ENCODE measurements around the gene HOXC12.
A peak's percentile ranks its signal among the peaks of the same experiment; 100 is the strongest.

The HOXC12 gene

DNA sequence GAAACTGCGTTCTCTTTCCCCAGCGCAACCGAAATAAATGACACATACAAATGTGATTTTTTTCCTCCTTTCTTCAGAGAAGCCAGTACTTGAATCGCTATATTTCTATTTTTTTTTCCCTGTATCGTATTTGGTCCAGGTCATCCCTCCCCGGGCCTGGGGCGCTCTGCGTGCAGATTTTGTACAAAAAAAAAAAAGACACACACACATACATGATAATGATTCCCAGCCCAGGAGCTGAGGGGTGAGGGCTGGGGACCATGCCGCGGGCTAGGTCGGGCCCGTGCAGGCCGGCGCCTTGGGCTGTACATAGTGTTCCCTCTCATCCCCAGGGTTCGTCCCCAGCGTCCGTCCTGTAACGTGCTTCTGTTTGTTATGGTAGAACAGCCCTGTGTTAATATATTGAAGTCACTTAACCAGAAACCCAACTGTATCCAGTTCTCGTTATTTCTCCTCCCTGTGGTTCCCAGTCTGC, 48.2 kb downstream of the HOXC12 start:
- H3K27ac ChIP-seq (ENCODE audit: low read length): no peak overlapping the region
- no peaks in the 10 kb centered on the region for H3K9me3 ChIP-seq (ENCODE audit: insufficient read depth, low read length)
- no peak overlapping the region for H3K4me3 ChIP-seq (ENCODE audit: low read length)
- no peaks in the 10 kb centered on the region for H3K79me2 ChIP-seq (ENCODE audit: low read length)
- peaks cover 23% of the 10 kb centered on the region for H3K4me1 ChIP-seq (ENCODE audit: low read length)
- no peaks in the 10 kb centered on the region for H4K20me1 ChIP-seq (ENCODE audit: insufficient read depth, low read length)
- no peak overlapping the region for H3K9ac ChIP-seq (ENCODE audit: low read length)
- peaks cover 22% of the 10 kb centered on the region for H3K27me3 ChIP-seq (ENCODE audit: low read depth, low read length)
- TF ChIP-seq, protein P1, sequence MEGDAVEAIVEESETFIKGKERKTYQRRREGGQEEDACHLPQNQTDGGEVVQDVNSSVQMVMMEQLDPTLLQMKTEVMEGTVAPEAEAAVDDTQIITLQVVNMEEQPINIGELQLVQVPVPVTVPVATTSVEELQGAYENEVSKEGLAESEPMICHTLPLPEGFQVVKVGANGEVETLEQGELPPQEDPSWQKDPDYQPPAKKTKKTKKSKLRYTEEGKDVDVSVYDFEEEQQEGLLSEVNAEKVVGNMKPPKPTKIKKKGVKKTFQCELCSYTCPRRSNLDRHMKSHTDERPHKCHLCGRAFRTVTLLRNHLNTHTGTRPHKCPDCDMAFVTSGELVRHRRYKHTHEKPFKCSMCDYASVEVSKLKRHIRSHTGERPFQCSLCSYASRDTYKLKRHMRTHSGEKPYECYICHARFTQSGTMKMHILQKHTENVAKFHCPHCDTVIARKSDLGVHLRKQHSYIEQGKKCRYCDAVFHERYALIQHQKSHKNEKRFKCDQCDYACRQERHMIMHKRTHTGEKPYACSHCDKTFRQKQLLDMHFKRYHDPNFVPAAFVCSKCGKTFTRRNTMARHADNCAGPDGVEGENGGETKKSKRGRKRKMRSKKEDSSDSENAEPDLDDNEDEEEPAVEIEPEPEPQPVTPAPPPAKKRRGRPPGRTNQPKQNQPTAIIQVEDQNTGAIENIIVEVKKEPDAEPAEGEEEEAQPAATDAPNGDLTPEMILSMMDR (IDR thresholded peaks at IDR 0.05; ENCODE audit: low read depth, low read length): no peak
- TF ChIP-seq EZH2phosphoT487 (IDR thresholded peaks at IDR 0.05; ENCODE audit: low read depth): no peak
- H3K36me3 ChIP-seq (replicated peaks; ENCODE audit: low read depth, low read length): no peaks in the 10 kb centered on the region
- H3K4me2 ChIP-seq (ENCODE audit: low read length): no peak overlapping the region
- no peak overlapping the region for H2AFZ ChIP-seq (ENCODE audit: low read depth, low read length)

DNA sequence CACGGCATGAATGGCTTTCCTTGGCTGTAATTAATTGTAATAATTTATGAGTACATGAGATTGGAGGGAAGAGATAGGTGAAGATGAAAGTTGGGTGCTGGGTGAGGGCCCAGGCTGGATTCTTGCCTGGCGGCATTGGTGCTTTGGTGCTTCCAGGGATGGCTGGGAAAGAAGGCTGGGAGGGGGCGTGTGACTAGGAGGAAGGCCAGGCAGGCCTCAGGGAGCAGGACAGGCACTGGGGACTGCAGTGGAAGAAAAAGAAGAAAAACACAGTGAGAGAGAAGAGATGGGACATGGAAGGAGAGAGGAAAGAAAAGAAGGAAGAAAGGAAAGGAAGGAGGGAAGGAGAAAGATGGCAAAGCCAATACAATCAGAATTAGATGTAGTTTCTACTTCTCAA, 48.9 kb downstream of the HOXC12 start:
- Histone ChIP-seq H3K9me3 (ENCODE audit: insufficient read depth, low read length) (no peaks in the 10 kb centered on the region), H4K20me1 (ENCODE audit: insufficient read depth, low read length) (no peaks in the 10 kb centered on the region), H3K36me3 (replicated peaks; ENCODE audit: low read depth, low read length) (no peaks in the 10 kb centered on the region), H3K27ac (ENCODE audit: low read length) (no peak overlapping the region), H3K4me3 (ENCODE audit: low read length) (no peak overlapping the region), H3K4me1 (ENCODE audit: low read length) (peaks cover 26% of the 10 kb centered on the region), H2AFZ (ENCODE audit: low read depth, low read length) (0 out of 2 replicates have a peak overlapping the region, but pooled peaks have one; percentile 1), H3K79me2 (ENCODE audit: low read length) (no peaks in the 10 kb centered on the region), H3K27me3 (ENCODE audit: low read depth, low read length) (peaks cover 27% of the 10 kb centered on the region), H3K9ac (ENCODE audit: low read length) (no peak overlapping the region), H3K4me2 (ENCODE audit: low read length) (peak overlapping the region; percentile 13; the same call in 1 of the 2 replicates)
- TF ChIP-seq EZH2phosphoT487 (IDR thresholded peaks at IDR 0.05; ENCODE audit: low read depth): no peak
- TF ChIP-seq, protein P1 (IDR thresholded peaks at IDR 0.05; ENCODE audit: low read depth, low read length): no peak

DNA sequence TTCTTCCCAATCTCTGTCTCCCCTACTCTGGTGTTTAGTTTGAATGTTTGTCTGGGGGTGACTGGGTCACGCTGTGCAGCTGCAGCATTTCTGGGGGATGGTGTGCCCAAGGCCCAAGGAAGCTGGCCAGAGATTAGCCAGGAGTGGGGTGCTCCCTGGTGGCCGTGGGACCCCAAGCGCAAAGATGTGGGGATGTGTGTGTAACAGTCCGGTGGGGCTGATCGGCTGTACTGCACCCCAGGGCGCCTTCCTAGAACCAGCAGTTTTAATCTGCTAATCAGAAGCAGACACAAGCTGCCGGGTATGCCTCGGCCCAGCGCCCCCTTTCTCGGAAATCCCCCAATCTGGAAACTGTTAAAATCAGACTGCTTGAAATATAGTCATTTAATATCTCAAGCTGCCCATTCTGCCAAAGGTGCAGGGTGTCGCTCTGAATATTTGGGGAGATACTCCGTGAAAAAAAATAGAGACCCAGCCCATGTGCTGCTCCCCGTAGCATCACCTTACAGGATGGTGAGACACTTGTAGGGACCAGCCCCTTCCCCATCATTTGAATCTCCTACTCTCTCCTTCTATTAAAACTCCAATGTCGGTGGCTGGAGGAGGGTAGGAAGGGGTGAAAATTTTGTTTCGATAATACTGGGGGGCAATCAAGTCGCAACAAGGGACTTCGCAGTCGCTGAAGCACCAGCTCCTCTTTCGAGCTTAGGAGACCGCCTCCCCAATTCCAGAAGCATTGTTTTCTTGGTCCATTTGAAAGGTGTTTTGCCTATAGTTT, 49.5 kb downstream of the HOXC12 start:
- H3K4me2 ChIP-seq (ENCODE audit: low read length): peak overlapping the region; percentile 13; the same call in 1 of the 2 replicates
- no peak overlapping the region for H3K27ac ChIP-seq (ENCODE audit: low read length)
- peaks cover 26% of the 10 kb centered on the region for H3K4me1 ChIP-seq (ENCODE audit: low read length)
- no peaks in the 10 kb centered on the region for H3K9me3 ChIP-seq (ENCODE audit: insufficient read depth, low read length)
- no peaks in the 10 kb centered on the region for H3K36me3 ChIP-seq (replicated peaks; ENCODE audit: low read depth, low read length)
- no peak overlapping the region for H3K9ac ChIP-seq (ENCODE audit: low read length)
- H3K4me3 ChIP-seq (ENCODE audit: low read length): no peak overlapping the region
- TF ChIP-seq EZH2phosphoT487 (IDR thresholded peaks at IDR 0.05; ENCODE audit: low read depth): no peak
- TF ChIP-seq, protein P1 (IDR thresholded peaks at IDR 0.05; ENCODE audit: low read depth, low read length): peak; percentile 54
- H4K20me1 ChIP-seq (ENCODE audit: insufficient read depth, low read length): no peaks in the 10 kb centered on the region
- H3K27me3 ChIP-seq (ENCODE audit: low read depth, low read length): peaks cover 27% of the 10 kb centered on the region
- 0 out of 2 replicates have a peak overlapping the region, but pooled peaks have one; percentile 1 for H2AFZ ChIP-seq (ENCODE audit: low read depth, low read length)
- no peaks in the 10 kb centered on the region for H3K79me2 ChIP-seq (ENCODE audit: low read length)

DNA sequence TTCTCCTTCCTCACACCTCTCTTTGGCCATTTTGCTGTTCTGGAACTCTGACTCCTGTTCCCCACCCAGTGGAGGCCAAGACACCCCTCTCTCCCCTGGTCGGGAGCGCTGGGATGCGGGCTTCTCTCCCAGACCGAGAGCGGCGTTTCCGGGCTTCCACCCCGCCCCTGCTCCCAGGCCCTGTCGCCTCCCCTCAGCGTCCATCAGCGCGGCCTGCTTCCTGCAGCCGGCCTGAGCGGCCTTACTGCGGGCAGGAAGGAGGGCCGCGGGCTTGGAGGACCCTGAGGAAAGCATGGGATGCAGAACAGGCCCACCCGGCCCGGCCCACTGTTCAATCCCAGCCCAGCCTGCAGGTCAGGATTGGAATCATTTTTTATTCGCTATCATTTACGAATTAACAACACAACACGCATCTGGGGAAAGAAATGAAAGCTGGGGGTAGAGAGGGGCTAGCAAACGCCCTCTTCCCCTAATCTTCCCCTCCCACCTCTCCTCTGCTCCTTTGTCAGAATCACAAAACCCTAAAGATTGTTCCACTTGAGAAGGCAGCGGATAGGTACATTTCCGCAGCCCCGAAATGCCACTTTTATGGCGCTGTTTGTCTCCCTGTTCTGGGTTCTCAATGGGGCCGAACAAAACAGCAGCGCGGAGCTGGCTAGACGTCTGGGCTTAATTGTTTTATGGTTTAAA, 50.3 kb downstream of the HOXC12 start:
- H4K20me1 ChIP-seq (ENCODE audit: insufficient read depth, low read length): no peaks in the 10 kb centered on the region

More for the DNA sequence above, 50.3 kb downstream of the HOXC12 start:
- H3K4me2 ChIP-seq (ENCODE audit: low read length): no peak overlapping the region
- H3K9ac ChIP-seq (ENCODE audit: low read length): no peak overlapping the region
- H3K27ac ChIP-seq (ENCODE audit: low read length): no peak overlapping the region
- no peaks in the 10 kb centered on the region for H3K79me2 ChIP-seq (ENCODE audit: low read length)
- no peak overlapping the region for H3K4me3 ChIP-seq (ENCODE audit: low read length)
- TF ChIP-seq EZH2phosphoT487 (IDR thresholded peaks at IDR 0.05; ENCODE audit: low read depth): no peak
- TF ChIP-seq, protein P1 (IDR thresholded peaks at IDR 0.05; ENCODE audit: low read depth, low read length): no peak
- H2AFZ ChIP-seq (ENCODE audit: low read depth, low read length): no peak overlapping the region
- peaks cover 30% of the 10 kb centered on the region for H3K4me1 ChIP-seq (ENCODE audit: low read length)
- no peaks in the 10 kb centered on the region for H3K36me3 ChIP-seq (replicated peaks; ENCODE audit: low read depth, low read length)
- H3K27me3 ChIP-seq (ENCODE audit: low read depth, low read length): peaks cover 35% of the 10 kb centered on the region
- no peaks in the 10 kb centered on the region for H3K9me3 ChIP-seq (ENCODE audit: insufficient read depth, low read length)

Data from OCI-LY3 (cell line).